ENCODE results near the gene ZFHX3. TPM values are rescaled to one million over a fixed set of nuclear protein-coding genes. Genes with fewer than 3 reads are reported as not detected.

ZFHX3 gene
- total and polyA plus RNA-seq, 2 donors (not counting 1 experiment from before 2014, with no cell fraction given): 4.7 to 7.3 TPM

- Histone ChIP-seq H3K4me3 (replicated peaks in 1 of 4; ENCODE audit: control extremely low read depth in 1 of 4, insufficient read depth in 1 of 4, low read depth in 3 of 4, low read length in 4 of 4) (peak overlapping the region; percentile 44 to 79 (median 60)), H3K9ac (ENCODE audit: insufficient read depth, low read length) (peak overlapping the region; percentile 51), H3K27ac (ENCODE audit: insufficient read depth, low read length) (peak overlapping the region; percentile 84), H3K4me1 (ENCODE audit: control insufficient read depth, extremely low read depth, insufficient read depth, low read length) (peaks cover 16% of the 10 kb centered on the region), H2AFZ (ENCODE audit: low read length) (peak overlapping the region; percentile 63), H3K79me2 (ENCODE audit: control insufficient read depth, insufficient read depth, low read length) (peaks cover 67% of the 10 kb centered on the region), H3K36me3 (ENCODE audit: control insufficient read depth, insufficient read depth, low read length) (no peaks in the 10 kb centered on the region), H3K4me2 (ENCODE audit: extremely low read depth, insufficient read depth, low read length) (peak overlapping the region; percentile 95), H4K20me1 (ENCODE audit: control insufficient read depth, extremely low read depth, insufficient read depth, low read length) (no peaks in the 10 kb centered on the region), H3K27me3 (ENCODE audit: control insufficient read depth, insufficient read depth, low read length) (no peaks in the 10 kb centered on the region), H3K9me3 (ENCODE audit: control insufficient read depth, insufficient read depth, low read depth, low read length) (no peaks in the 10 kb centered on the region)
- DNase-seq (ENCODE audit: low read depth in 2 of 2): peak in 1 of 2 donors; percentile 63
- TF ChIP-seq CTCF (conservative IDR thresholded peaks at IDR 0.05 in 1 of 2, IDR thresholded peaks at IDR 0.05 in 1 of 2; ENCODE audit: low read depth in 1 of 2, low read length in 2 of 2): no peak
- no peak for TF ChIP-seq EZH2 (IDR thresholded peaks at IDR 0.05; ENCODE audit: low read length, missing control alignments)
These were observed 12.1 kb upstream of the ZFHX3 start for GRCh38 chr16:73059779-73060615.

- Histone ChIP-seq H2AFZ (ENCODE audit: low read length) (no peak overlapping the region), H3K9ac (ENCODE audit: insufficient read depth, low read length) (peak overlapping the region; percentile 92), H3K9me3 (ENCODE audit: control insufficient read depth, insufficient read depth, low read depth, low read length) (no peaks in the 10 kb centered on the region), H3K4me1 (ENCODE audit: control insufficient read depth, extremely low read depth, insufficient read depth, low read length) (peaks cover 16% of the 10 kb centered on the region), H3K4me3 (replicated peaks in 1 of 4; ENCODE audit: control extremely low read depth in 1 of 4, insufficient read depth in 1 of 4, low read depth in 3 of 4, low read length in 4 of 4) (peak overlapping the region; percentile 44 to 79 (median 64)), H3K4me2 (ENCODE audit: extremely low read depth, insufficient read depth, low read length) (peak overlapping the region; percentile 95), H3K79me2 (ENCODE audit: control insufficient read depth, insufficient read depth, low read length) (peaks cover 76% of the 10 kb centered on the region), H3K27ac (ENCODE audit: insufficient read depth, low read length) (peak overlapping the region; percentile 84), H4K20me1 (ENCODE audit: control insufficient read depth, extremely low read depth, insufficient read depth, low read length) (no peaks in the 10 kb centered on the region), H3K36me3 (ENCODE audit: control insufficient read depth, insufficient read depth, low read length) (no peaks in the 10 kb centered on the region), H3K27me3 (ENCODE audit: control insufficient read depth, insufficient read depth, low read length) (no peaks in the 10 kb centered on the region)
- TF ChIP-seq EZH2 (IDR thresholded peaks at IDR 0.05; ENCODE audit: low read length, missing control alignments): no peak
- no peak for TF ChIP-seq CTCF (conservative IDR thresholded peaks at IDR 0.05 in 1 of 2, IDR thresholded peaks at IDR 0.05 in 1 of 2; ENCODE audit: low read depth in 1 of 2, low read length in 2 of 2)
- peak; percentile 66 to 77 for DNase-seq (ENCODE audit: low read depth in 2 of 2)
These were observed 10.9 kb upstream of the ZFHX3 start for GRCh38 chr16:73058616-73059409.

- Histone ChIP-seq H4K20me1 (ENCODE audit: control insufficient read depth, extremely low read depth, insufficient read depth, low read length) (no peaks in the 10 kb centered on the region), H3K79me2 (ENCODE audit: control insufficient read depth, insufficient read depth, low read length) (peaks cover 80% of the 10 kb centered on the region), H3K27ac (ENCODE audit: insufficient read depth, low read length) (peak overlapping the region; percentile 61), H3K27me3 (ENCODE audit: control insufficient read depth, insufficient read depth, low read length) (no peaks in the 10 kb centered on the region), H3K9me3 (ENCODE audit: control insufficient read depth, insufficient read depth, low read depth, low read length) (no peaks in the 10 kb centered on the region), H3K36me3 (ENCODE audit: control insufficient read depth, insufficient read depth, low read length) (no peaks in the 10 kb centered on the region), H3K4me2 (ENCODE audit: extremely low read depth, insufficient read depth, low read length) (no peak overlapping the region), H2AFZ (ENCODE audit: low read length) (no peak overlapping the region), H3K4me1 (ENCODE audit: control insufficient read depth, extremely low read depth, insufficient read depth, low read length) (peaks cover 16% of the 10 kb centered on the region), H3K9ac (ENCODE audit: insufficient read depth, low read length) (peak overlapping the region; percentile 92), H3K4me3 (replicated peaks in 1 of 4; ENCODE audit: control extremely low read depth in 1 of 4, insufficient read depth in 1 of 4, low read depth in 3 of 4, low read length in 4 of 4) (peak overlapping the region in 2 of 4 experiments; percentile 46 to 74)
- TF ChIP-seq CTCF (conservative IDR thresholded peaks at IDR 0.05 in 1 of 2, IDR thresholded peaks at IDR 0.05 in 1 of 2; ENCODE audit: low read depth in 1 of 2, low read length in 2 of 2) (no peak), EZH2 (IDR thresholded peaks at IDR 0.05; ENCODE audit: low read length, missing control alignments) (no peak)
- peak in 1 of 2 donors; percentile 36 for DNase-seq (ENCODE audit: low read depth in 2 of 2)
These were observed 10.3 kb upstream of the ZFHX3 start for GRCh38 chr16:73058221-73058615.

All from fibroblast of lung (primary cell).